Measurements from ENCODE around the gene ISM1. TPM values are rescaled to one million over a fixed set of nuclear protein-coding genes. Genes with fewer than 3 reads are reported as not detected.

The ISM1 gene
- total RNA-seq, 2 donors from 2014 or later, result 0.45 to 2.2 TPM

- H3K36me3 ChIP-seq, result no peaks in the 10 kb centered on the region
- H3K4me1 ChIP-seq (replicated peaks), result no peaks in the 10 kb centered on the region
- no peaks in the 10 kb centered on the region for H3K27me3 ChIP-seq (replicated peaks; ENCODE audit: insufficient read depth)
- no peak for DNase-seq (ENCODE audit: low spot score)
- intact Hi-C loops (cut with DNase I), result no loop called here
- no peak overlapping the region for H3K4me3 ChIP-seq
- H3K9me3 ChIP-seq, result no peaks in the 10 kb centered on the region
- no peak overlapping the region for H3K27ac ChIP-seq
- 94% methylated on average over 1 of the region's 1 CpG for WGBS
- TF ChIP-seq CTCF (IDR thresholded peaks at IDR 0.05) (no peak), POLR2A (IDR thresholded peaks at IDR 0.05) (no peak), POLR2AphosphoS5 (IDR thresholded peaks at IDR 0.05) (no peak)
These were observed 7.7 kb upstream of the ISM1 start for GRCh38 chr20:13213335-13213734.

- intact Hi-C loops (cut with DNase I), result no loop called here
- H3K27me3 ChIP-seq (replicated peaks; ENCODE audit: insufficient read depth), result peaks cover 2% of the 10 kb centered on the region
- no peaks in the 10 kb centered on the region for H3K36me3 ChIP-seq
- H3K9me3 ChIP-seq, result no peaks in the 10 kb centered on the region
- H3K4me3 ChIP-seq, result no peak overlapping the region
- TF ChIP-seq CTCF (IDR thresholded peaks at IDR 0.05), result no peak
- no peak for TF ChIP-seq POLR2AphosphoS5 (IDR thresholded peaks at IDR 0.05)
- no peak for TF ChIP-seq POLR2A (IDR thresholded peaks at IDR 0.05)
- H3K4me1 ChIP-seq (replicated peaks), result peaks cover 4% of the 10 kb centered on the region
- H3K27ac ChIP-seq, result no peak overlapping the region
- DNase-seq (ENCODE audit: low spot score), result no peak
- WGBS, result 32% methylated on average over 1 of the region's 1 CpG
These were observed 4.5 kb upstream of the ISM1 start for GRCh38 chr20:13216533-13216932.

- H3K27me3 ChIP-seq (replicated peaks; ENCODE audit: insufficient read depth), result peaks cover 2% of the 10 kb centered on the region
- no peak for DNase-seq (ENCODE audit: low spot score)
- no peak for TF ChIP-seq POLR2AphosphoS5 (IDR thresholded peaks at IDR 0.05)
- TF ChIP-seq CTCF (IDR thresholded peaks at IDR 0.05), result no peak
- no peak for TF ChIP-seq POLR2A (IDR thresholded peaks at IDR 0.05)
- no peak overlapping the region for H3K27ac ChIP-seq
- intact Hi-C loops (cut with DNase I), result no loop called here
- H3K9me3 ChIP-seq, result no peaks in the 10 kb centered on the region
- H3K36me3 ChIP-seq, result no peaks in the 10 kb centered on the region
- H3K4me1 ChIP-seq (replicated peaks), result peaks cover 4% of the 10 kb centered on the region
- peak overlapping the region; percentile 38 to 40 for H3K4me3 ChIP-seq
- WGBS, result 27% methylated on average over 38 of the region's 38 CpGs
These were observed 1.5 kb upstream of the ISM1 start for GRCh38 chr20:13219327-13220193.

- Histone ChIP-seq H3K4me3 (peak overlapping the region; percentile 38 to 40), H3K4me1 (replicated peaks) (peaks cover 4% of the 10 kb centered on the region), H3K9me3 (no peaks in the 10 kb centered on the region), H3K27ac (no peak overlapping the region), H3K27me3 (replicated peaks; ENCODE audit: insufficient read depth) (peaks cover 2% of the 10 kb centered on the region), H3K36me3 (no peaks in the 10 kb centered on the region)
- TF ChIP-seq POLR2AphosphoS5 (IDR thresholded peaks at IDR 0.05) (no peak), CTCF (IDR thresholded peaks at IDR 0.05) (no peak), POLR2A (IDR thresholded peaks at IDR 0.05) (no peak)
- intact Hi-C loops (cut with DNase I), result no loop called here
- 1% methylated on average over 46 of the region's 63 CpGs for WGBS
- DNase-seq (ENCODE audit: low spot score), result peak; percentile 20
These were observed 725 bp upstream of the ISM1 start for GRCh38 chr20:13220194-13220903.

Data from prostate gland (tissue), 2 donors.